ENCODE measurements around the gene TMEM94. TPM values are rescaled to one million over a fixed set of nuclear protein-coding genes. Genes with fewer than 3 reads are reported as not detected.
A peak's percentile ranks its signal among the peaks of the same experiment; 100 is the strongest.

Gene TMEM94
- total and polyA plus RNA-seq, 9 of the 15 experiments (the other 6 are each of a cell fraction or from before 2014, with no cell fraction given), result 0.35 to 48.1 (median 14.4) TPM

DNA sequence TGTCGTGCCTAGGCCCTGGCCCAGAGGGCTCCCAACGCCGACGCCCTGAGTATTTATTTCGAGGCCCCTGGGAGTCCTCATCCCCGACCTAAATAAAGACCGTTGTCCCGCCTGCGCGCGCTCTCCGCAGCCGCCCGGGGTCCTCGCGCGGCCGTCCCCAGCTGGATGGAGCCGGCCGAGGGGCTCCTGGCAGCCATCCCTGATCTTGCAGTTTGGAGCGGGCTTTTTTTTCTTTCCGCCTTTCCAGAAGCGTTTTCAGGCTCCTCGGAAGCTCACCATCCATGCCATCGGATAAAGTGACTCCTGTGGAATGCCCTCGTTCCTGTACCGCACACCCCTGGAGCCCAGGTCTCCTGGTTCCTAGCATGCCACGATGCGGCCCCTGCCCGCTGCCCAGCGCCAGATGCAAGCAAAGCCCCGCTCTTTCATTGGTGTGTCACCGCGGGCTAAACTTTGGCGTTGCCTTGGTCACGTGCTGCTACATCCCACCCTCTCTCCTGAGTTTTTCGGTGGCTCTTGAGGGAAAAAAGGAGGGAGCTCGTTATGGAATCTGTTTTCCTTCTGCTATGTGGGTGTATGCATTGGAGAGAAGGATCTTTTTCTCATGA is 716 bp downstream of the TMEM94 start (continued):
- no peak for TF ChIP-seq NCOA2 (IDR thresholded peaks at IDR 0.05; ENCODE audit: partially characterized antibody in 2 of 2)
- TF ChIP-seq ARID1B (IDR thresholded peaks at IDR 0.05), result no peak
- TF ChIP-seq SMC3 (conservative IDR thresholded peaks at IDR 0.05; ENCODE audit: insufficient read depth, low read depth, low read length), result no peak
- TF ChIP-seq, protein P1, sequence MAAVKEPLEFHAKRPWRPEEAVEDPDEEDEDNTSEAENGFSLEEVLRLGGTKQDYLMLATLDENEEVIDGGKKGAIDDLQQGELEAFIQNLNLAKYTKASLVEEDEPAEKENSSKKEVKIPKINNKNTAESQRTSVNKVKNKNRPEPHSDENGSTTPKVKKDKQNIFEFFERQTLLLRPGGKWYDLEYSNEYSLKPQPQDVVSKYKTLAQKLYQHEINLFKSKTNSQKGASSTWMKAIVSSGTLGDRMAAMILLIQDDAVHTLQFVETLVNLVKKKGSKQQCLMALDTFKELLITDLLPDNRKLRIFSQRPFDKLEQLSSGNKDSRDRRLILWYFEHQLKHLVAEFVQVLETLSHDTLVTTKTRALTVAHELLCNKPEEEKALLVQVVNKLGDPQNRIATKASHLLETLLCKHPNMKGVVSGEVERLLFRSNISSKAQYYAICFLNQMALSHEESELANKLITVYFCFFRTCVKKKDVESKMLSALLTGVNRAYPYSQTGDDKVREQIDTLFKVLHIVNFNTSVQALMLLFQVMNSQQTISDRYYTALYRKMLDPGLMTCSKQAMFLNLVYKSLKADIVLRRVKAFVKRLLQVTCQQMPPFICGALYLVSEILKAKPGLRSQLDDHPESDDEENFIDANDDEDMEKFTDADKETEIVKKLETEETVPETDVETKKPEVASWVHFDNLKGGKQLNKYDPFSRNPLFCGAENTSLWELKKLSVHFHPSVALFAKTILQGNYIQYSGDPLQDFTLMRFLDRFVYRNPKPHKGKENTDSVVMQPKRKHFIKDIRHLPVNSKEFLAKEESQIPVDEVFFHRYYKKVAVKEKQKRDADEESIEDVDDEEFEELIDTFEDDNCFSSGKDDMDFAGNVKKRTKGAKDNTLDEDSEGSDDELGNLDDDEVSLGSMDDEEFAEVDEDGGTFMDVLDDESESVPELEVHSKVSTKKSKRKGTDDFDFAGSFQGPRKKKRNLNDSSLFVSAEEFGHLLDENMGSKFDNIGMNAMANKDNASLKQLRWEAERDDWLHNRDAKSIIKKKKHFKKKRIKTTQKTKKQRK (IDR thresholded peaks at IDR 0.05; ENCODE audit: borderline replicate concordance, low read depth, low read length), result no peak
- TF ChIP-seq, protein P2, sequence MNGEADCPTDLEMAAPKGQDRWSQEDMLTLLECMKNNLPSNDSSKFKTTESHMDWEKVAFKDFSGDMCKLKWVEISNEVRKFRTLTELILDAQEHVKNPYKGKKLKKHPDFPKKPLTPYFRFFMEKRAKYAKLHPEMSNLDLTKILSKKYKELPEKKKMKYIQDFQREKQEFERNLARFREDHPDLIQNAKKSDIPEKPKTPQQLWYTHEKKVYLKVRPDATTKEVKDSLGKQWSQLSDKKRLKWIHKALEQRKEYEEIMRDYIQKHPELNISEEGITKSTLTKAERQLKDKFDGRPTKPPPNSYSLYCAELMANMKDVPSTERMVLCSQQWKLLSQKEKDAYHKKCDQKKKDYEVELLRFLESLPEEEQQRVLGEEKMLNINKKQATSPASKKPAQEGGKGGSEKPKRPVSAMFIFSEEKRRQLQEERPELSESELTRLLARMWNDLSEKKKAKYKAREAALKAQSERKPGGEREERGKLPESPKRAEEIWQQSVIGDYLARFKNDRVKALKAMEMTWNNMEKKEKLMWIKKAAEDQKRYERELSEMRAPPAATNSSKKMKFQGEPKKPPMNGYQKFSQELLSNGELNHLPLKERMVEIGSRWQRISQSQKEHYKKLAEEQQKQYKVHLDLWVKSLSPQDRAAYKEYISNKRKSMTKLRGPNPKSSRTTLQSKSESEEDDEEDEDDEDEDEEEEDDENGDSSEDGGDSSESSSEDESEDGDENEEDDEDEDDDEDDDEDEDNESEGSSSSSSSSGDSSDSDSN (IDR thresholded peaks at IDR 0.05; ENCODE audit: borderline replicate concordance in 1 of 2, low read depth in 2 of 2, low read length in 2 of 2), result peak in 1 of 2 experiments; percentile 52; a peak in 1 of 4 replicates
- no peak for TF ChIP-seq U2AF1 (optimal IDR thresholded peaks at IDR 0.05; ENCODE audit: low read depth, low read length)
- no peak for TF ChIP-seq MIER1 (IDR thresholded peaks at IDR 0.05; ENCODE audit: low read depth)
- no peak for TF ChIP-seq CHD2 (IDR thresholded peaks at IDR 0.05; ENCODE audit: low read depth, low read length)
- TF ChIP-seq MTA2 (IDR thresholded peaks at IDR 0.05; ENCODE audit: low read depth), result no peak
- TF ChIP-seq KAT7 (CRISPR knock-in tag; IDR thresholded peaks at IDR 0.05; ENCODE audit: borderline replicate concordance), result no peak
- peak; percentile 62 to 71 for TF ChIP-seq NRF1 (conservative IDR thresholded peaks at IDR 0.05 in 1 of 2, IDR thresholded peaks at IDR 0.05 in 1 of 2)
- TF ChIP-seq ASH1L (IDR thresholded peaks at IDR 0.05; ENCODE audit: borderline replicate concordance, low read depth, partially characterized antibody), result no peak
- TF ChIP-seq MYC (IDR thresholded peaks at IDR 0.05; ENCODE audit: low read depth, low read length), result 0 out of 2 replicates have a peak, but pooled peaks have one; percentile 21
- TF ChIP-seq MYC (CRISPR knock-in tag; IDR thresholded peaks at IDR 0.05; ENCODE audit: borderline replicate concordance, low read depth), result no peak
- no peak for TF ChIP-seq HMG20A (CRISPR knock-in tag; conservative IDR thresholded peaks at IDR 0.05)
- no peak for TF ChIP-seq ILK (tag; IDR thresholded peaks at IDR 0.05; ENCODE audit: borderline replicate concordance, low read depth)
- TF ChIP-seq DIDO1 (tag; IDR thresholded peaks at IDR 0.05; ENCODE audit: low read depth), result no peak
- no peak for TF ChIP-seq CHCHD3 (CRISPR knock-in tag; IDR thresholded peaks at IDR 0.05)
- TF ChIP-seq NFE2 (IDR thresholded peaks at IDR 0.05; ENCODE audit: low read depth), result no peak
- no peak for TF ChIP-seq XRCC3 (IDR thresholded peaks at IDR 0.05)
- no peak for TF ChIP-seq ZNF764 (CRISPR knock-in tag; IDR thresholded peaks at IDR 0.05; ENCODE audit: low read depth)
- no peak for TF ChIP-seq SP1 (CRISPR knock-in tag; IDR thresholded peaks at IDR 0.05)
- no peak for TF ChIP-seq TRIM28 (IDR thresholded peaks at IDR 0.05)
